Activated naive CD4-positive, alpha-beta T cell treated with anti-CD3 and anti-CD28 coated beads, Interleukin-2, amount 50 U/mL, for 24 hours (primary cell): Measurements from ENCODE around the gene ERH.

Source experiments
- H3K27ac Mint-ChIP-seq: one replicate; pipeline ENCODE4 v1.8.0; 2021; ENCODE audit warnings: mild to moderate bottlenecking, mixed read lengths
- H3K27me3 Mint-ChIP-seq: one replicate; pipeline ENCODE4 v1.8.0; 2021; ENCODE audit warnings: mixed read lengths
- H3K36me3 Mint-ChIP-seq: one replicate; pipeline ENCODE4 v1.8.0; 2021; ENCODE audit warnings: mixed read lengths
- H3K4me1 Mint-ChIP-seq: one replicate; pipeline ENCODE4 v1.8.0; 2021; ENCODE audit warnings: mixed read lengths
- H3K4me3 Mint-ChIP-seq: one replicate; pipeline ENCODE4 v1.8.0; 2021; ENCODE audit warnings: mild to moderate bottlenecking, mixed read lengths
- H3K9me3 Mint-ChIP-seq: one replicate; pipeline ENCODE4 v1.8.0; 2021; ENCODE audit warnings: mixed read lengths

The ERH gene

GRCh38 chr14:69331206-69331605 lies 66.9 kb downstream of the ERH start:
- Mint-ChIP-seq H3K9me3 (no peaks in the 10 kb centered on the region), H3K27me3 (no peaks in the 10 kb centered on the region), H3K27ac (no peak overlapping the region), H3K4me3 (no peak overlapping the region), H3K4me1 (peaks cover 5% of the 10 kb centered on the region), H3K36me3 (no peaks in the 10 kb centered on the region)
